ENCODE results near the gene JPT2.

The JPT2 gene

DNA sequence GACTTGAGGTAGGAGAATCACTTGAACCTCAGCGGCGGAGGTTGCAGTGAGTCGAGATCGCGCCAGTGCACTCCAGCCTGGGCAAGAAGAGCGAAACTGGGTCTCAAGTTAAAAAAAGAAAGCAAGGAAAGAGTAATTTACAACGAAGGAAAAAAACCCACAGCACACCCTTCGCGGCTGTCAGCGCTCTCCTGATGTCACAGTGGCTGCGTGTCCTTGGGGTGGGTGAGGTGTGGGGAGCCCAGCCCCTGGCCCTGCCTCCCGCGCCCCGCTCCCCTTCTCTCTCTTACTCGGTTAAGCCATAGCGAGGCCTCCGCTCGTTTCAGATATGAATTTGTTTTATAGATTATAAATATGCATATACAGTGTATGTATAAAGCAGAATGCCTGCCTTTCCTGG, 740 bp upstream of the JPT2 start:
- DNase-seq = no peak

DNA sequence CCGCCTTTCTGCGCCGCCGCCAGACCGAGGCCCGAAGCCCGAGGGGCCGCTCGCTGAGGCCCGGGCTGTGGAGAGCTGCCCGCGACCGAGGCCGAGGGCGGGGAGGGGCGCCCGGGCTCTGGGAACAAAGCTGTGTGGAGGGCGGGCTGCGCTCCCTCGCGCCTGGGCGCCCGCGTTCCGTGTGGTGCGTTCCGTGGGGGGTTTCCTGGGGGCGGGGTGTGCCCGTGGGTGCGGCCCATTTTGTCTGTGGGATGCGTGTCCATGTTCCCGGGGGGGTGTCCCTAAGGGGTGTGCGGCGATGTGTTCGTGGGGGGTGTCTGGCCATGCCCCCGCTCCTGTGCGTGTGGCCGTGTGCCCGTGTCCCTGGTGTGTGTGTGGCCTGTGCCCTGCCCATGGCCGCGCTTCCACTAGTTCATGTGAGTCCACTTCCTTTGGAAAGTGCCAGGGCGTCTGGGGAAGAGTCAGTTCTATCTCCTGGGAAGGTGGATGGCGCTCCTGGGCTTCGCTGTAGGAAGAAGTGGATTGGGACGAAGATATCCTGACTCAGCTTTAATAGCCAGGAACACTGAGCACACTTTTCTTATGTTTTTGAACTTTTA, 520 bp downstream of the JPT2 start:
- peak; percentile 28 to 41 for DNase-seq

DNA sequence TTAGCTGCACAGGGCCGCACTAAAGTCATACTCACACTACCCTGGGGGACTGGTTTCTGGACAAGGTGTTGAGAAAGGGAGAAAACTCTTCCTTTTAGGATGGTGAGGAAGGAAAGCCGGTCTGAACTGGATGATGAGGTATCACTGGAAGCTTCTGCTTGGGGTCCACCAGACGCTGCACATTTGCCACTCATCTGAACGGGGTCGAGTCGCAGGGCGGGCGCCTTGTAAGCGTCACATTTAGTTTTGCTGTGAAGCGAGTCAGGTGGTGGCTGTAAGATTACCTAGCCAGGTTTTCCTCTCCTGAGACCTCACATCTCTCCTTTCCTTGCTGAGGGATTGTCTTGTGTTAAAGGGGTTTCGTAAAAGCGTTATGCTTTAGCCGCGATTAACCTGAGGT, 2.3 kb downstream of the JPT2 start:
- no peak for DNase-seq

DNA sequence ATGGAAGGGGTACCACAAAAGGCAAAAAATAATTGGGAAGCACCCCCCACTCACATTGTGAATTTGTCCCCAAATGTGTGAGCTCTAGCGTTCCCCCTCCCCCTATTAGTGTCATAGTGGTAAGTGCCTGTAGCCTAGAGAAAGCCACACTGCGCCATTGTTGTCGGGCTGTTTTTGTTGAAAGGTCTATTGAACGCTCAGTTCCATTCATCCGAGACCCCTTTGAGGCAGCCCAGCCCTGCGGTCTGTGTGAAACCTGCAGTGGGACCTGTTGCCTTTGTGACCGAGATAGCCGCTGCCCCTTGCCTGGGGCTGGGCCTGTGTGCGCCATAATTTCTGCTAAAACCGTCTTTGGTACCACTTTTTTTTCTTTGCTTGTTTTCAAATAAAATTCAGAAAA, 3.0 kb downstream of the JPT2 start:
- no peak for DNase-seq

DNA sequence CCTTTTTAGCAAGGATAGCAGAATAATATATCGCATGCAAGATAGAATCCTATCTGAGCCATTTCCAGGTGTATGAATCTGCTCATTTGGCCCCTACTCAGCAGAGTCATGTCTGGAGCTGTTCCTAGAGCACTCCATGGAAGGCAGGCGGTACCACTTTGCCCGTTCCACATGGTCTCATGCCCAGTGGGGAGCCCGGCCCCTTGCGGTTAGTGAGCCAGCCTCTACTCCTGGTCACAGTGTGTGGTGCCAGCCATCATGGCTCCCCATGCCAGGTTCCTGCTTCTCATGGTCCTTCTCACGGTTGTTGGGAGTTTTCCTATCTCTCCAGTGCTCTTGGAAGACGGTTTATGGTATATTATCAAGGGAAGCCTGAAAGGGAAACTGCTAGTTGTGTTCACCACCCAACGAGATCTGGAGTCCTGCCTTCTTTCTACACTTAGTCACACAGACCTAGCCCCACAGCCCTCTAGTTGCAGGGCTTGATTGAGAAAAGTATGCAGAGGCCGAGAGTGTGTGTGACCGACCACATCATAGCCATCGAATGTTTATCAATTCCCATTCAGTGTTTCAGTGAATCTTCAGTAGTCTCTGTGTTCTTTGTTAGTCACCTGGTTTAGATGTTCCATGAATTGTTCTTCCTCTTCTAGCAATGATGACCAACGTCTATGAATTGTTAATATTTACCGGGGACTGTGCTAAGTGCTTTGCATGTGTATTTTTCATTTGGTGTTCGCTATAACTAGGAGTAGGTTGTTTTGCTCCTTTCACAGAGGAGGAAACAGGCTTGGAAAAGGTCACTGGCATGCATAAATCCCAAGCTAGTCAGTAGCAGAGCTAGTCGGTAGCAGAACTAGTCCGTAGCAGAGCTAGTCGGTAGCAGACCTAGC, 9.6 kb downstream of the JPT2 start:
- DNase-seq = no peak

DNA sequence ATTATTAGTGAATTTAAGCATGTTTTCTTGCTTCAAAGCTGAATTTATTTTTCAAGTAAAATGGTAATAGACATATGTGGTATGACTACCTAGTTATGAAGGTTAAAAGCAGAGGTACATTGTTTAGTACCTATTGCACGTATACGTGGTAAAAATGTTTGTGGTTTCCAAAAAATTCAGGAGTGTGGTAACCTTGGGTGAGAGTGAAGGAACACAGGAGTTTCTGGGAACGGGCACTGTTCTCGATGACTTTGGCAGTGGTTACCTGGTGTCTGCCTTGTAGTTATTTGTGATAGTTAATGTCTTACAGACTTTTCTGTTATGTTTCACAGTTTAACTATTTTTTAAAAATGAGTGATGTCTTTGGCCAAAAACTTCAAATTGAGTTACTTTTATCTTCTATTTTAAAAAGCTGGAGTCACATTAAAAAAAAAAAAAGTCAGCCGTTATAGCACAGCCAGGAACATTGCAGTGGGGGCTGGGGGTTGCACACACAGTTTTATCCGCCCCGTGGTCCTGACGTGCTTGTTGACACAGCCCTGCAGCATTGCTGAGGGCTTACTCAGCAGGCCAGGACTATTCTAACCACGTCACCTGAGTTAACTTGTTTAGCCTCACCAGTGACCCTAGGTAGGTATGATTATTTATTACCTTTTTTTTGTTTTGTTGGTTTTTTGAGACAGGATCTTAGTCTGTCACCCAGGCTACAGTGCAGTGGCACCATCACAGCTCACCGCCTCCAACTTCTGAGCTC, 10.9 kb downstream of the JPT2 start:
- no peak for DNase-seq

DNA sequence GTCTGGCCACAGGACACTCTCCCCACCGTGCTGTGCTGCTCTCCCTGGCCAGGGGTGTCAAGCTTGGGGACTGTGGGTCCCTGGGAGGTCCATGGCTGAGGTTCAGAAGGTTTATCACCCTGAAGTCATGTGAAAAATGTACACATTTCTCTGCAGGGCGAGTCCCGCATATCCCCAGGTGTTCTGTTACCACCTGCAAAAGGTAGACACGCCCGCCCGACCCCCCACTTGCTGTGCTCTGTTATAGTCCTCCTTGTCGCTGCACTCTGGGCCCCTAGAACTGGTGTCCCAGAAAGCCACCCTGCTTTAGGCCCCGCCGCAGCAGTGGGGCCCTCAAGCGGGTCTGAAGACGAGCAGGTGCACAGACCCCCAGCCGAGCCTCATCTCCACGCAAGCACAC, 11.8 kb downstream of the JPT2 start:
- no peak for DNase-seq

DNA sequence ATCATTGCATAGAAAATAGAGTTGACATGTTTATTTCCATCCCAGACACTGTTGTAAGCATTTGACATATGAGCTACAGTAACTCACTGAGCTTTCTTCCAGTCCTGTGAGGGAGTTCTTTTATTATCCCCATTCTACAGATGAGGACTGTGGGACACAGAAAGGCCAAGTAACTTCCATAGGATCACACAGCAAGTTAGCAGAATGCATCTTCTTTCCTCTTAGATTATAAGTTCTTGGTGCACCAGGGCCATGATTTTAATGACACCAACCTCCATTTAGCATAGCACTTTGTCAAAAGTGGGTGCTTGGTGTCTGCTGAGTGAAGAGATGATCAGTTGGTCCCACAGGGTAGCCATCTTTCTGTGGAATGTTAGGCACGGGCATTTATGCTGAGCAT, 12.7 kb downstream of the JPT2 start:
- no peak for DNase-seq

DNA sequence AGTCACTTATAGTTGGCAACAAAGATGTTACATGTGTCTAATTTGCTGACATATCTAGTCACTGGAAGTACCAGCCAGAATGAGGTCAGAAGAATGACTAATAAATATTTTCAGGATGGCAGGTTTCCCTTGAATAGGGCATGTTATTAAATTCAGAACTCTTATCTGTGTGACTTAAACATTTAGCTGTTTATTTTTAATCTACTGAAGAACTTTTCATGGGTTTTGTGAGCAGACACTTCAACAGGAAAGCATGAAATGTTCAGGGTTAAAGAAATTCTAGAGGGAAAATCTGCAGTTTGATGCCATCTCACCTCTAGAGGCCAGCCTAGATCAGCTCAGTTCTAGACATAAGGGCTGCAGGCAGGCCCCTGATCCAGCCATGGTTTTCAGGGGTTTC, 13.2 kb downstream of the JPT2 start:
- DNase-seq = no peak

DNA sequence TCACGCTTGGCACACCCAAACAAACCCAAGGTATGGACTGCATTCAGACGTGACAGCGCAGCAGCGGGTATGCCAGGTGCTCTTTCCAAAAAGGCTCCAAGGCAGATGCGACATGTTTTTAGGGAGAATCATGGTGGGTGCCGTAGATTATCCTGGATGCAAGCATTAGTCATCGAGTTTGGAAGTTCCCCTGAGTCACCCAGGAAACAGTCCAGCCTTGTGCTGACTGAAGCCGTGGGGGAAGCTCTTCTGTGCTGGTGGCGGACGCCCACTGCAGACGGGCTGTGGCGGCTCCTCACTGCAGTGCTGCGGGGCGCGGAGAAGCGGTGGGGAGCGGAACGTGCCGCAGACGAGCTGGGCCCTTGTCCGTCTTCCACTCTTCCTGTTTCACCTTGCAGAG, 13.9 kb downstream of the JPT2 start:
- DNase-seq = peak; percentile 43 to 58

DNA sequence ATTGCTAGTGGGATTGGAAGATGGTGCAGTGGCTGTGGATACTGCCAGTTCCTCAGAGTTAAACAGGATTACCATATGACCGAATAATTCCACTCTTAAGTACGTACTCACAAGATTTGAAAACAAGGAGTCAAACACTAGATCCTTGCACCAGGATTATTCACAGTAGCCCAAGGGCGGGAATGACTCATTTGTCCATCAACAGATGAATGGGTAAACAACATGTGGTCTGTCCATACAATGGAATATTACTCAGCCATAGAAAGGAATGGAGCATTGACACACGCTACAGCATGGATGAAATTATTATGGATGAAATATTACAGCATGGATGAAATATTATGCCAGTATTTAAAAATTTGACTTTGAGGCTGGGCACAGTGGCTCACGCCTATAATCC, 18.8 kb downstream of the JPT2 start:
- DNase-seq = no peak

DNA sequence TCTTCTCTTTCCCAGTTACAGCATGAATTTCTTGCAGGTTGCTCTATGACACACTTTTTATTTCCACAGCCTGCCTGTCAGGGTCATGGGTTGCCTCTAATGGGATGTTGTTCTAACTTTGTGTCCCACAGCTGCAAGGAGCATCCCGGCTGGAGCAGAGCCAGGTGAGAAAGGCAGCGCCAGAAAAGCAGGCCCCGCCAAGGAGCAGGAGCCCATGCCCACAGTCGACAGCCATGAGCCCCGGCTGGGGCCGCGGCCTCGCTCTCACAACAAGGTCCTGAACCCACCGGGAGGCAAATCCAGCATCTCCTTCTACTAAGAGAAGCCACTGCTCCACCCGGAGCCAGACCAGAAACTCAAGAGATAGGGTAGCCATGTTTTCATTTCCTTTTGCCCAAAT, 20.6 kb downstream of the JPT2 start:
- DNase-seq = no peak

DNA sequence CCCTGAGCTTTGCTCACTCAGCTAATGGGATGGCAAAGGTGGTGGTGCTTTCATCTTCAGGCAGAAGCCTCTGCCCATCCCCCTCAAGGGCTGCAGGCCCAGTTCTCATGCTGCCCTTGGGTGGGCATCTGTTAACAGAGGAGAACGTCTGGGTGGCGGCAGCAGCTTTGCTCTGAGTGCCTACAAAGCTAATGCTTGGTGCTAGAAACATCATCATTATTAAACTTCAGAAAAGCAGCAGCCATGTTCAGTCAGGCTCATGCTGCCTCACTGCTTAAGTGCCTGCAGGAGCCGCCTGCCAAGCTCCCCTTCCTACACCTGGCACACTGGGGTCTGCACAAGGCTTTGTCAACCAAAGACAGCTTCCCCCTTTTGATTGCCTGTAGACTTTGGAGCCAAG, 22.2 kb downstream of the JPT2 start:
- no peak for DNase-seq

DNA sequence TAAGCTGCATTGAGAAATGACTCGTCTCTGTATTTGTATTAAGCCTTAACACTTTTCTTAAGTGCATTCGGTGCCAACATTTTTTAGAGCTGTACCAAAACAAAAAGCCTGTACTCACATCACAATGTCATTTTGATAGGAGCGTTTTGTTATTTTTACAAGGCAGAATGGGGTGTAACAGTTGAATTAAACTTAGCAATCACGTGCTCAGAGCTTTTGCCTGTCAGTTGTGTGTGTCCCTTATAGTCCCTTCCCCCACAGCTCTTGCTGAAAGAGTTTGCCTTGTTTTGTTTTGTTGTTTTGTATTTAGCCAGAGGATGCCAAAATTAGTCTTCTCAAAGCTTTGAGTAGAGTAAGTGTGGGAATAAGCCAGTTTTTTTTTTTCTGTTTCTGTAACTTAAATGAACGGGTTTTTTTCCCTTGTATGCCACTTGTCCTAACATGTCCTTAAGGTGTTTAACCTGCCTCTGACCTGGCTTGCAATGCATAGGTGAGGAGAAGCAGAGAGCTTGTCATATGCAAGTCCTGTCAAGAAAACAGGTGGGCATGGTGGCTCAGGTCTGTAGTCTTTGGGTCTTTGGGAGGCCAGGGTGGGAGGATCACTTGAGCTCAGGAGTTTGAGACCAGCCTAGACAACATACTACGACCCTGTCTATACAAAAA, 23.3 kb downstream of the JPT2 start:
- no peak for DNase-seq

DNA sequence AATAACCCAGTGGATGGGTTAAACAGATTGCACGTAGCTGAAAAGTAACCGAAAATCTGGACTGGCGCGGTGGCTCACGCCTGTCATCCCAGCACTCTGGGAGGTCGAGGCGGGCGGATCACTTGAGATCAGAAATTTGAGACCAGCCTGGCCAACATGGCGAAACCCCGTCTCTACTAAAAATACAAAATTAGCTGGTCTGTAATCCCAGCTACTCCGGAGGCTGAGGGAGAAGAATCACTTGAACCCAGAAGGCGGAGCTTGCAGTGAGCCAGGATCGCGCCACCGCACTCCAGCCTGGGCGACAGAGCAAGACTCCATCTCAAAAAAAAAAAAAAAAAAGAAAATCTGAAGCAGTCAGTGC, 27.2 kb downstream of the JPT2 start:
- DNase-seq = peak in 1 of 2 donors; percentile 7

DNA sequence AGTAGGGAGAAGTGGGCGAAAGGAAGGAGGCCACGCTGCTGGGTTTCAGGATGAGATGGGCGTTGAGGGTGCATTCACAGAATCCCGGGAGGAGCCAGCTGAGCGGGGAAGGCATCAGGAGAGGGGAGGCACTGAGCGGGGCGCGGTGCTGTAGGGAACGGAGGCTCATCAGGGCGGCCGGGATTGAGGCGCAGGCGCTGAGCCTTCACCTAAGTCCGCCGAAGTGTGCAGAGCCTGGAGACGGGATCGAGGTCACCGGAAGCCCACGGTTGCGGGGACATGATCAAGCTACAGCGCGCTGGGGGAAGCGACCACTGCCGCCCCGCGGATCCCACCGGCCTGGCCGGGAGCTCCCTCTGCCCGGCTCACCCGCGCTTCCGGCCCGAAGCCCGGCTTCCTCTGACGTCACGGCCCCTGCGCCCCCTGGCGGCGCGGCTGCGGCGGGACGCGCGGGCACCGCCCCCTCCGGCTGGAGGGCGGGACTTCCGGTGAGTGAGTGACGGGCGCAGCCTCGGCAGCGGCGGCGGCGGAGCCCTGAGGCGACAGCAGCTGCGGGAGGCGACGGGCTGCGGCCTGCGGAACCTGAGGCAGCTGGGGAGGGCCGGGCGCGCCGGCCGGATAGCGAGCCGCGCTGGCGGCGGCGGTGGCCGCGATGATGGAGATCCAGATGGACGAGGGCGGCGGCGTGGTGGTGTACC, 27.8 kb downstream of the JPT2 start, which contains the start of gene MAPK8IP3:
TSS of gene MAPK8IP3 (plus strand) at position 508 of the 698 bp plus-strand sequence. CDS start at position 653, 145 bp downstream.
- peak; percentile 79 to 95 for DNase-seq

DNA sequence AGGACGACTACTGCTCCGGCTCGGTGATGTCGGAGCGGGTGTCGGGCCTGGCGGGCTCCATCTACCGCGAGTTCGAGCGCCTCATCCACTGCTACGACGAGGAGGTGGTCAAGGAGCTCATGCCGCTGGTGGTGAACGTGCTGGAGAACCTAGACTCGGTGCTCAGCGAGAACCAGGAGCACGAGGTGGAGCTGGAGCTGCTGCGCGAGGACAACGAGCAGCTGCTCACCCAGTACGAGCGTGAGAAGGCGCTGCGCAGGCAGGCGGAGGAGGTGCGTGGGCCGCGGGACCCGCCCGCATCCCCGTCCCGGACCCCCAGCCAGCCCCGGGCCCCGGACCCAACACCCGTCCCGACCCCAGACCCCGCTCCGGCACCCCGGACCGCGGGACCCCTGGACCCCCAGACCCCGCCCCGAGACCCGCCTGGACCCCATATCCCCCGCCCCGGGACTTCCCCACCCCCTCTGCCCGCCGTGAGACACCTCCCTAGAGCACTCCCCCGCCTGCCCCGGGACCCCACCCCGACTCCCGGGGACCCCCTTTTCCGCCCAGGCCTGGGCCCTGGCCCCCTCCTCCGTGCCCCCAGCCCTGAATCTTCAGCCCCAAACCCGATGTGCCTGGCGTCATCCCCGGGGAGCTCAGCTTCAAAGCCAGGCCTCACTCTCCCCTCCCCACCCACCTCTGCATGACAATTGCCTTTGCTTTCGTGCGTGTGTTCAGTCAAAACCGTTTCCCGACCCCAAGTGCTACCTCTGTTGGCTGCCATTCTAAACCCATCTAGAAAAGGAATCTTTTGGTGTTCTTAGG, 28.5 kb downstream of the JPT2 start:
- peak in 1 of 2 donors; percentile 13 for DNase-seq

DNA sequence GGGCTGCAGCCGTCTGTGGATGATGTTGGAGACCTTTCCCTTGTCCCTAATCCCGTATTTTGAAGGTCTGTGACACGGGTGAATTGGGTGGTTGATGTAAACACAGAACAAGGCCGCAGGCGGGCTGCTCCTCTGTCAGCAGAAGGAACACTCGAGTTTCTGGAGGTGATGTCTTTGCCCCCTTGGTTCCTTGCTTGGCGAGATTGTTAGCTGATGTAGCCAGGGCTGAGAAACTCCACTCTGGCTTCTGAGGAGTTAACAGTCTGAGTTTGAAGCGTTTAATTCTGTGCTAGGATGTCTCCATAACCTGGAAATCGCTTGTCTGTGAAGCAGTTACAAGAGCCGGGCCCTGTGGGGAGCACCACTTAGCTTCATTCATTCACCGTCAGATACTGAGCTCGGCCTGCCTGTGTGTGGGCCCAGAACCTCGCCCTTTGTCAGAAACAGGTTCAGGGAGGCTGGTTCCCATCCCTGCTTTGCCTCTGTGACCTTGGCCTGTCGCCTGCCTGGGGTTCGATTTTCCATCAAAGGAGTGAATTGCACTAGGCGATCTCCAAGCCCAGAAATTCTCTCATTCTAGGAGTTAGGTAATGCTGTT, 29.2 kb downstream of the JPT2 start:
- peak in 1 of 2 donors; percentile 12 for DNase-seq

DNA sequence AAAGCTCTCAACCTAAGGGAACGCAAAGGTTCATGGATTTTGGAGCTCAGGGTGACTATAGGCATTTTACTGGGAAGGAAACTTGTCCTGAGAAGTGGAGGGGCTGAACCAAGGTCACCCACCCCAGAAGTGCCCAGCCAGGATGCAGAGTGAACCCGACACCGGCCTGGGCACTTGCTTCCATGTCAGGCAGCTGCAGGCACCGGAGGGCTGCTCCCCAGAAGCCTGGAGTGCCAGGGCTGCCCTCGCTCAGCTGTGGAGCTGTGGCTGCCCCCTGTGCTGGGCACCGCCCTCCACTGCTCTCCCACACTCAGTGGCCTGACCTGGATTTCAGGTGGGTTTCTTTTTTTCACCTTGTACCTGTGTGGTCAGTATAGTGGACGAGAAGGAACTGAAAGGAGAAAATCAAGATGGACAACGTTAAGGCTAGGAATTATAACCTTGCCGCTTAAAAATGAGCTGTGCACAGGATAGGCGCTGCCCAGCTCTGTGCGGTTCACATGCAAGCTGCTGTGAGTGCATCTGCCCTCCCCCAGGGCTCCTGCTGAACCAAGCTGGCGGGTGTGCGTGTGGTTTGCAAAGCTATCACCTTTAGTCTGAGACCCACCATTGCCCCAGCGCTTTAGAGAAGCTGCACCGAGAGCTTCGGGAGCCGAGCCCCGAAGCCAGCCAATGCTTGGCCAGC, 30.1 kb downstream of the JPT2 start:
- DNase-seq = no peak

DNA sequence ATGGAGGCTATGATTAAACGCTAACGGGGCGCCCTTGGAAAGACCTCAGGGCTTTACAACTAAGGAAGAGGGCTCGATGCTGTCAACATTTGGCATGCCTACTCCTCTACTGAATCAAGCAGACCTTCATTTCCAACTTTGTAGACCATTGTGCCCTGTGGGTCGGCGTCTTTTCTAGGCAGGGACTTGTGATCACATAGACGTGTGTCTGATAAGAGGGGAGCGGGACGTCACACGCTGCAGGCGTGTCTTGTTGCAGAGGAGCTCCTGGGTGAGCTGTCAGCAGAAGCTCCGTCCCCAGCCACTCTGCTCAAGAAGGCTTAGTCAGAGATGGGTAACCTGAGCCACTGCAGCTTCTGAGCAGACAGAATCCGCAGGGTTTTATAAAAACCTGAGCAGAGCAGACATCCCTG, 30.7 kb downstream of the JPT2 start:
- DNase-seq = no peak

DNA sequence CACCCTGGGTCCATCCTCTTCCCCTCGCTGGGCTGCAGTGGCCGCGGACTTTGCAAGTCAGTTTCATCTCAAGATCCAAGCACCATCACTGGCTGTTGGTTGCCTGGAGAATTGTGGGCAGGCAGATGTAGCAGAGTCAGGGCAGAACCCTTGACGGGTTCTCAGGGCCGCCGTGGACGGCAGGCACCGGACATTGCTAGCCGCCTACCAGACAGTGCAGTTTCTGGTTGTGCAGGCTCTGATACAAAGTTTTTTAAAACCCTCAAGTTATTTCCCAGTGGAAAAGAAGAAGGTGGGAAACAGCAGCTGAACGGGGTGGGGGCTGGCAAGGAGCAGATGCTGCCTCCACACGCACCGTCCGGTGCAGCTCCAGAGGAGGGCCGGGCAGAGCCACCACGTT, 31.3 kb downstream of the JPT2 start:
- no peak for DNase-seq
